Testis (tissue), 2 donors: ENCODE results near the gene CLIP2.

Experiments
- POLR2A ChIP-seq: fragments of 450-650 bp; IDR thresholded peaks from one replicate; pipeline ENCODE4 v1.6.1; 2017; ENCODE audit warnings: antibody characterized with exemption, mild to moderate bottlenecking, moderate library complexity
- TF ChIP-seq, protein P1 (sequence below), 3 experiments: fragments of 450-650 bp in 2 of 3; fragments of 200-600 bp in 1 of 3; sonication (generic) in 1 of 3; IDR thresholded peaks; one replicate each; pipeline ENCODE4 v1.5.1; 2016 to 2019; ENCODE audit warnings: antibody characterized with exemption in 3 of 3, mild to moderate bottlenecking in 2 of 3, moderate library complexity in 1 of 3

DNA sequence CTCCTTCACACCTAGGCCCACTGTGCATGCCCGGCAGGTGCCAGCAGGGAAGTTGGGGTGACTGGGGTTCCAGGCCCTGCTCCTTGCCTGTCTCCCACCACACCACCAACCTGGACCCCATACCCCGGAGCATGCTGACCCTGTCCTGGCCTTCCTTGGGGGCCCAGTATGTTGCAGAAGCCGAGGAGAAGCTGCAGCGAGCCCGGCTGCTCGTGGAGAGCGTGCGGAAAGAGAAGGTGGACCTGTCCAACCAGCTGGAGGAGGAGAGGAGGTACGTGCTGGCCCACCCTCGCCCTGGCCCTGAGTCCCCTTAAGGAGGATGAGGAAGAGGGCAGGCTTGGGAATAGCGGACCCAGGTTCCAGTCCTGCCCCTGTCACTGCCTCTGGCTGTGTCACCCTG lies 70.8 kb downstream of the CLIP2 start:
- TF ChIP-seq, protein P1, sequence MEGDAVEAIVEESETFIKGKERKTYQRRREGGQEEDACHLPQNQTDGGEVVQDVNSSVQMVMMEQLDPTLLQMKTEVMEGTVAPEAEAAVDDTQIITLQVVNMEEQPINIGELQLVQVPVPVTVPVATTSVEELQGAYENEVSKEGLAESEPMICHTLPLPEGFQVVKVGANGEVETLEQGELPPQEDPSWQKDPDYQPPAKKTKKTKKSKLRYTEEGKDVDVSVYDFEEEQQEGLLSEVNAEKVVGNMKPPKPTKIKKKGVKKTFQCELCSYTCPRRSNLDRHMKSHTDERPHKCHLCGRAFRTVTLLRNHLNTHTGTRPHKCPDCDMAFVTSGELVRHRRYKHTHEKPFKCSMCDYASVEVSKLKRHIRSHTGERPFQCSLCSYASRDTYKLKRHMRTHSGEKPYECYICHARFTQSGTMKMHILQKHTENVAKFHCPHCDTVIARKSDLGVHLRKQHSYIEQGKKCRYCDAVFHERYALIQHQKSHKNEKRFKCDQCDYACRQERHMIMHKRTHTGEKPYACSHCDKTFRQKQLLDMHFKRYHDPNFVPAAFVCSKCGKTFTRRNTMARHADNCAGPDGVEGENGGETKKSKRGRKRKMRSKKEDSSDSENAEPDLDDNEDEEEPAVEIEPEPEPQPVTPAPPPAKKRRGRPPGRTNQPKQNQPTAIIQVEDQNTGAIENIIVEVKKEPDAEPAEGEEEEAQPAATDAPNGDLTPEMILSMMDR (IDR thresholded peaks at IDR 0.05): no peak
- no peak for TF ChIP-seq POLR2A
